ENCODE data around the gene GTF2H4.

GTF2H4 gene

DNA sequence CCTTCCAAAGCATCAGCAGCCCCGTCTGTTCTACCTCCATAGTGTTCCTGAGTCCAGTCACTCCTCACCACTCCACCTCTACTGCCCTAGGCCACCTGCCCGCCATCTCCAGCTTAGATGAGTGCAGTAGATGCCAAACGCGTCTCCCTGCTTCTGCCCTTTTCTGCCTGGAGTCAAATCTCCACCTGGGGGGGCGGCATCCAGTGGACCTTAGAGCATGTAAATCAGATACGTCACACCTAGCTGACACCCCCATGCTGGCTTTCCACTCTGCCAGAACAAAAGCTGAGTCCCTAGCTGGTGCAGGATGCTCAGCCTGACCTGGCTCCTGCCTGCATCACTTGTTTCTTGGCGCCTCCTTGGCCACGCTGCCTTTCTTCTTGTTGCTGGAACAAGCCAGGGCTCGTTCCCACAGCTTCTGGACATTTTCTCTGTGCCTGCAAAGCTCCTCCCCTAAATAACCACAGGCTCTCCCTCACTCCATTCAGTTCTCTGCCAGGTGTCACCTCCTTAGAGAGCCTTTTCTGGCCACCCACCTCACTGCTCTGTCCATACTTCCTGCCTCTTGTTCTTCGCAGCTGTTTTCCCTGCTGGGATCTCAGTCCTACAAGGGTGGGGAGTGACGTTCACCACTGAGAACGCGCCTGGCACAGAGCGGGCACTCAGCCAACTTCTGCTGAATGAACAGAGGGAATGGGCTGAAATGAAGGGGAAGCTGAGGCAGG is 17.9 kb upstream of the GTF2H4 start:
- no peak overlapping the region for H3K4me3 ChIP-seq (ENCODE audit: low read depth, low read length)
- H3K79me2 ChIP-seq: peaks cover 43% of the 10 kb centered on the region
- no peaks in the 10 kb centered on the region for H3K9me3 ChIP-seq (ENCODE audit: control insufficient read depth, low read length)
- peak overlapping the region; percentile 25 for H3K27ac ChIP-seq
- no peak for TF ChIP-seq CTCF (IDR thresholded peaks at IDR 0.05)
- no peak overlapping the region for H3K9ac ChIP-seq
- peaks cover 23% of the 10 kb centered on the region for H3K4me1 ChIP-seq
- no peak overlapping the region for H2AFZ ChIP-seq
- no peak overlapping the region for H3K4me2 ChIP-seq (ENCODE audit: low read length)
- H3K36me3 ChIP-seq (ENCODE audit: control insufficient read depth, insufficient read depth, low read length): no peaks in the 10 kb centered on the region
- no peaks in the 10 kb centered on the region for H3K27me3 ChIP-seq (ENCODE audit: control insufficient read depth, insufficient read depth, low read length)

DNA sequence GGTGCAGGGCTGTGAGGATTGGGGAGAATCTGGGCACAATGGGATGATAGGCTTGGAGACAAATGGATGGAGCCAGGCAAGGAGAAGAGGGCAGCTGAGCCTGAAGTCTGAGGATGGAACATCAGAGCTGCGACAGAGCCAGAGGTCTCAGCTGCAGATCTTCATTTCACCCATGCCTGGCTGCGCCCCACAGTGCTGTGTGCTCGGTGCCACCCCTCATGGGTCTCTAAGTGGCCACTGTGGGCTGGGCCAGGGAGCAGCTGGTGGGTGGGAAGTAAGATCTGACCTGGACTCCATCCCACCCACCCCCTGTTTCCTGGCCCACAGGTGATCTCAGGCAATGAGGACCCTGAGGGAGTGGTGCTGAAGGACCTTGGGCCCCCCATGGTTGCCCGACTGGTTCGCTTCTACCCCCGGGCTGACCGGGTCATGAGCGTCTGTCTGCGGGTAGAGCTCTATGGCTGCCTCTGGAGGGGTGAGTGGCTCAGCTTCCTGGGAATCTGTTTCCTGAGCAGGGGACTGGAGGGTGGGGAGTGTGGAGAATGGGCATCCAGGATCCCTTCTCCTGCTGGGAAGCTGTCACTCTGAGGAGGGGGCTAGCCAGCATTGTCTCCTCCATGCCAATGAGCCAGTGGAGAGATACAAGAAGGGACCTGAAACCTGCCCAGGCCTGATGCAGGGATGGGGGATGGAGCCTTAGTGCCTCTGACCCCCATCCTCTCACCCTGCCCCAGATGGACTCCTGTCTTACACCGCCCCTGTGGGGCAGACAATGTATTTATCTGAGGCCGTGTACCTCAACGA is 17.2 kb upstream of the GTF2H4 start:
- Histone ChIP-seq H3K79me2 (peaks cover 37% of the 10 kb centered on the region), H3K27ac (no peak overlapping the region), H3K4me1 (peaks cover 16% of the 10 kb centered on the region), H3K4me3 (ENCODE audit: low read depth, low read length) (no peak overlapping the region), H3K36me3 (ENCODE audit: control insufficient read depth, insufficient read depth, low read length) (no peaks in the 10 kb centered on the region), H2AFZ (no peak overlapping the region), H3K27me3 (ENCODE audit: control insufficient read depth, insufficient read depth, low read length) (no peaks in the 10 kb centered on the region), H3K9me3 (ENCODE audit: control insufficient read depth, low read length) (no peaks in the 10 kb centered on the region), H3K4me2 (ENCODE audit: low read length) (no peak overlapping the region), H3K9ac (no peak overlapping the region)
- no peak for TF ChIP-seq CTCF (IDR thresholded peaks at IDR 0.05)

GRCh38 chr6:30891450-30891723 is 16.6 kb upstream of the GTF2H4 start:
- Histone ChIP-seq H3K27ac (no peak overlapping the region), H3K9ac (no peak overlapping the region)

GRCh38 chr6:30891816-30892538 is 16.0 kb upstream of the GTF2H4 start:
- H2AFZ ChIP-seq: no peak overlapping the region
- H3K9ac ChIP-seq: no peak overlapping the region
- no peak overlapping the region for H3K4me2 ChIP-seq (ENCODE audit: low read length)
- H3K4me1 ChIP-seq: peaks cover 6% of the 10 kb centered on the region
- H3K4me3 ChIP-seq (ENCODE audit: low read depth, low read length): no peak overlapping the region
- no peaks in the 10 kb centered on the region for H3K27me3 ChIP-seq (ENCODE audit: control insufficient read depth, insufficient read depth, low read length)
- TF ChIP-seq CTCF (IDR thresholded peaks at IDR 0.05): no peak
- no peaks in the 10 kb centered on the region for H3K9me3 ChIP-seq (ENCODE audit: control insufficient read depth, low read length)
- no peaks in the 10 kb centered on the region for H3K36me3 ChIP-seq (ENCODE audit: control insufficient read depth, insufficient read depth, low read length)
- H3K79me2 ChIP-seq: peaks cover 27% of the 10 kb centered on the region
- H3K27ac ChIP-seq: no peak overlapping the region

More at GRCh38 chr6:30891450-30891723, 16.6 kb upstream of the GTF2H4 start:
- TF ChIP-seq CTCF (IDR thresholded peaks at IDR 0.05): no peak
- Histone ChIP-seq H3K27me3 (ENCODE audit: control insufficient read depth, insufficient read depth, low read length) (no peaks in the 10 kb centered on the region), H3K79me2 (peaks cover 33% of the 10 kb centered on the region), H3K4me1 (peaks cover 12% of the 10 kb centered on the region), H3K4me2 (ENCODE audit: low read length) (no peak overlapping the region), H3K9me3 (ENCODE audit: control insufficient read depth, low read length) (no peaks in the 10 kb centered on the region), H3K36me3 (ENCODE audit: control insufficient read depth, insufficient read depth, low read length) (no peaks in the 10 kb centered on the region), H2AFZ (no peak overlapping the region), H3K4me3 (ENCODE audit: low read depth, low read length) (no peak overlapping the region)
